ENCODE data around the gene OLFML2B.
A peak's percentile ranks its signal among the peaks of the same experiment; 100 is the strongest.

OLFML2B gene

GRCh38 chr1:161973924-161974845, 49.5 kb downstream of the OLFML2B start:
- peak; percentile 73 for DNase-seq

GRCh38 chr1:161972828-161973227, 50.8 kb downstream of the OLFML2B start:
- no peak for DNase-seq

DNA sequence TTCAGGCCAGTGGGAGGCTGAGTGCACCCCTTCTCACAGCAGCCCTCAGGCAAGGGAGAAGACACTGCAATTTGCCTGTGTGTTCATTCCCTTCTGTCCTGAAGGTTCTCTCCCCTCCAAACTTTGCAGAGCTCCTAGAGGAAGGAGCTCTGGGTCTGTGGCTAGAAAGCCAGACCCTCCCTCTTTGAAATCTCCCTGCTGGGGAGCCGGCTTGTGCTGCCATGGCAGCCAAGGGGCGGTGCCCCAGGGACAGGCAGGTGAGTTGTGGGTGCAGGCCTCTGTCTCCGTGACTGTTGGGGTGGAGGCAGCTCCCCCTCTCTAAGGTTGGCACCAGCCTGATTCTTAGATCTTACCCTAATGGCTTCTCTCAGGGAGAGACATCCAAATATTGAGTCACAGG, 53.0 kb downstream of the OLFML2B start:
- DNase-seq = no peak

- DNase-seq = peak; percentile 28
Measured at GRCh38 chr1:161970036-161970435, 53.6 kb downstream of the OLFML2B start.

- no peak for DNase-seq
Measured at GRCh38 chr1:161966067-161966466, 57.6 kb downstream of the OLFML2B start.

DNA sequence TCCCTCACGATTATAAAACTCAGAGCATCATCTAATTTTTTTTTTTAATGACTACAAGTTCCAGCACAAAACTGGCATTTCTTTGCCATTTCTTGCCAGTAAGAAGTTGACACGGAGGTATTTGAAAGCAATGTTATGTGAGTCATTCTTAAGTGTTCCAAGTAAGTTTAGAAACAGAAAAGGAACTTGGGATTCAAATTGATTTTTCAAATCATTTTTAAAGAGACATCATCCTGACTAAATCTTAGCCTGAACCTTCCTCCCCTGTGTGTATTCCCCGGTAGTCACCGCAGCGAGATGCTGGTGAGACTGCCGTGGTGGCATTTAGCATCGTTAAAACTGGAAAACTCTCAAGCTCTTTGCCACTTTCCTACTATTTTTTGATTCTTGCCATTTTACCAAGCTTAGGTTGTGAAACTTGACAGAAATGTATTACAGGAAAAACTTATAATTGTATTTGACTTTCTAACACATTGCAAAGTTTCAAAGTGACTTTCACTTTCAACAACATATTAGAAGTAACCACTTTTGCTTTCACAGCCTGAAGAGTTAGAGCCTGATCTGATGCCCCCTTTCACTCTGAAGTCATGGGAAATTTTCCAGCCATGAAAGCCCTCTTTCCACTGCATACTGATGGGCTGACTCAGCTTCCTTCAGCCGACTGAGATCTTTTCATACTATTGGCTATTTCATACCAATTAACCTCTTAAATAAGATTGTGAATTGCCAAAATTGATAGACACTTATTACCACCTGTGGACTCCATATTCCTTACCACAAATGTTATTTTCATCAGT, 61.4 kb downstream of the OLFML2B start:
- no peak for DNase-seq

- DNase-seq = no peak
Measured at GRCh38 chr1:161958425-161958824, 65.2 kb downstream of the OLFML2B start.

DNA sequence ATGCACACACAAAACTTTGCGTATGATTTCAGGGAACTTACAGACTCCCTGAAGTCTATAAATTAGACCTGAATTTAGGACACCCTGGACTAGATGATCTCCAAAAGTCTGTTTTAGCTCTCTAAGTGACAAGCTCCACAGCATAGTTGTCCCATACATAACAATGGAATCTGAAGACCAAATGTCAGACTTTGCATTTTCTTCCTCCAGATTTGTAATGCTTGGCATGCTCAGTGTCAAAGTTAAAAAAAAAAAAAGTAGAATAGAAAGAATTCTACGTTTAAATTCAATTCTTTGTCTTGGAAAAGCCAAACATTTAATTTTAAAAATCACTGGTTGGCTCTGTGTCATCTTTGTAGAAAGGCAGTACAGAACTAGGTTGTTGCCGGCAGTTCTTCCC, 66.7 kb downstream of the OLFML2B start:
- no peak for DNase-seq

DNA sequence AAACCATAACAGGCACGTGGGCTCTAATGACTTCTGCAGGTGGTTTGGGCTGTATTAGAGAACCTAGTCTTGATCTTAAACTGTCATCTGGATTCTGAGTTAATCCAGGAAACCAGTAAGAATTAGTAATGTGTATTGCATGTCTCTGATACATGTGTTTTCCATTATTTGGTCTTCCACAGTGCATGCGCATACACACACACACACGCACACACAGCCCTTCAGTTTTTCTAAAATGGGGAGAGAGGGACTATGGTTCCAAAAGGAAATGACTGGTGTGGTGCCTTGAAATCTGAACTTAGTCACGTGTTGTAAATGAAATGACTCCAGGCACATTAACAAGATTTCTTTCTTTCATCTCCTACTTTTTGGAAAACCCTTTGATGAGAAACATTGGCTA, 67.6 kb downstream of the OLFML2B start:
- DNase-seq = peak; percentile 75

GRCh38 chr1:161955606-161956005, 68.1 kb downstream of the OLFML2B start:
- no peak for DNase-seq

DNA sequence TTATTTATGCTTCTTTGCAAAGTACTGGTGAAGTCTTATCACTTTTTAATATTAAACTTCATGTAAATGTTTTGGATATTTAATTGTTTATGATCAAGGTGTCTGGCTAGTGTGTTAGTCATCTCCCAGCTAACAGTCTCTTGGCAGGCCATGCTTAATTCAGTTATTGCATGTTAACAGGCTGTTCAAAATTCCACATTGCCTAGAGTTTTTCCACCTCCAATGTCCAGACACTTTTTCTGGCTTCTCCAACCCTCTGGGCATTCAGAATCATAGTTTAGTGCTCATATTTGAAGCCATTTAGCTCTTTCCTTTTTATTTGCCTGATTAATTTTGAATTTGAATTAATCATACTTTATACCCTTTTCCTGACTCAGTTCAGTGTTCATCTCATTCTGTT, 69.2 kb downstream of the OLFML2B start:
- DNase-seq = no peak

DNA sequence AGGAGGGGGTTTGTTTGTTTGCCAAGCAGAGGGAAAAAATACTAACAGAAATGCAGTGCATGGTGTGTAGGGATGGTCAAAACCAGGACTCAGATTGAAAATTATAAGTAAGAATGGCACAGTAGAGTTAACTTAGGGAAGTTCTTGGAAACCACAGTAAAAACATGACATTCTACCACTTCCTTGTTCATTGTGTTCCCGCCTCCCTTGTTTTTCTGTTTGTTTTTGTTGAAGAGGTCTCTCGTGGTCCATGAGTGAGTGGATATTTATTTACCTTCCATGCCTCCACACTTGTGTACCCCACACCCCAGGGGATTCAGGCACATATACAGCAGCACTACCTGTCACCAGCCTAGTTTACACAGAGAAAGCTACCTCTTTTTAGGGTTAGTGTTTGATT, 69.6 kb downstream of the OLFML2B start:
- DNase-seq = no peak

GRCh38 chr1:161953256-161953920, 70.3 kb downstream of the OLFML2B start:
- no peak for DNase-seq

DNA sequence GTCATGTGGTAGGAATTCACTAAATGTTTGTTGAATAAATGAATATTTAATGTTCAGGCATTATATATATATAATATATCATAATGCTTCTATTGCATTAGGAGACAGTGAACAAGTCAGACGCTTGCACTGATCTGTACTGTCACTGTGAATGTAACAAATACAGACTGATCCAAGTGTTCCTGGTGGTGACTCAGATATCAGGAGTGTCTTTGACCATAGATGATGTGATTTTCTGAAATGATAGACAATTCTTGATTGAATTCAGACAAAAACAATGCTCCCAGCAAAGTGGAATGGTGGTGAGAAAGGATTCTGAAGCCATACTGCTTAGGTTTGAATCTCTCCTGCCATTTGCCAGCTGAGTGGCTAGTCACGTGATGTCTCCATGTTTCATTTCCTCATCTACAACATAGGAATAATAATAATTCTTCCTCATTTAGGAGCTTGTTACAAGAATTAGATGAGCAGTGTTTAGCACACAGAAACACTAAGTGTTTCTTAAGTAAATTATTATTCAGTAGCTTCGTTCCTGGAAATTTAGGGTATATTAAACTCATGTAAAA, 71.0 kb downstream of the OLFML2B start:
- no peak for DNase-seq

- DNase-seq = no peak
Measured at GRCh38 chr1:161951646-161952045, 72.0 kb downstream of the OLFML2B start.

- no peak for DNase-seq
Measured at GRCh38 chr1:161950377-161950776, 73.3 kb downstream of the OLFML2B start.

DNA sequence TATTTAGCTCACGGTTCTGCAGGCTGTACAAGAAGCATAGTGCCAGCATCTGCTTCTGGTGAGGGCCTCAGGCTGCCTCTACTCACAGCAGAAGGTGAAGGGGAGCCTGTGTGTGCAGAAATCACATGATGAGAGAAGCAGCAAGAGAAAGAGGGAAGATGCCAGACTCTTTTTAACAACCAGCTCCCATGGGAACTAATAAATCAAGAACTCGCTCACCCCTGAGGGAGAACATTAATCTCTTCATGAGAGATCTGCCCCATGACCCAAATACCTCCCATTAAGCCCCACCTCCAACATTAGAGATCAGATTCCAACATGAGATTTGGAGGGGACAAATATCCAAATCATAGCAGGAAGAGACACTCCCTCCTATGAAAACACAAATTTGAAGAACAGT, 74.1 kb downstream of the OLFML2B start:
- no peak for DNase-seq

- no peak for DNase-seq
Measured at GRCh38 chr1:161948435-161948834, 75.2 kb downstream of the OLFML2B start.

DNA sequence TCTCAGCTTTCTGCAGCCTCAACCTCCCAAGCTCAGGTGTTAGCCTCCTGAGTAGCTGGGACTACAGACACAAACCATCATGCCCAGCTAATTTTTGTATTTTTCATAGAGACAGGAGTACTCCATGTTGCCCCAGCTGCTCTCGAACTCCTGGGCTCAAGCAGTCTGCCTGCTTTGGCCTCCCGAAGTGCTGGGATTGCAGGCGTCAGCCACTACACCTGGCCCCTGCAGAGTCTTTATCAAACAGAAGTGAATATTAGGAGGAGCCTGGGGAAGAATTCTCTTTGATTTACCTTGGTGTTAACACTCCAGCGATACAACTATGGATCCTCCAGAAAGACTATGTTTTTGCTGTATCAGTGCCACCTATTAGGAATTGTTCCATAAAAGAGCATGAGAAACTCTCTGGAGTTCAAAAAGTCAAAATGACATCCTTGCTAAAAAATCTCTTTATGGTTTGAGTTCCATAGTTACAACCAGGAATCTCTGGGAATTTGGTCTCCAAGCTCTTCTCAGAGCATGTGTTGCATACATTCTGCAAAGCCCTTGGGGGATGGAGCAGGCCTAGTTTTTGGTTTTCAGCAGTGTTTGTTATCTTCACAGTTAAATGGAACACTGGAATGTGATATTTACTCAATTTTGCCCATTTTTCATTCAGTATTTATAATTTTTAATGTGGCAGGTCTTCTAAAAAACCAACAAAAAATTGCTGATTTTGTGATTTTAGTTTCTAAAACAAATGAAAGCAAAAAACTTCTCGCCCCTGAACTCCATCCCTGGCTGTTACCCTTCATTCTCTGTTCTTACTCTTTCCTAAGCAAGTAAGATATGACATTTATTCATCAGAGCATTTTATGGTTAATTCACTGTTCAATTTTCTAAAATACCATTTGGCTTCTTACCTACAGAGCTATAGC, 77.3 kb downstream of the OLFML2B start:
- DNase-seq = no peak

DNA sequence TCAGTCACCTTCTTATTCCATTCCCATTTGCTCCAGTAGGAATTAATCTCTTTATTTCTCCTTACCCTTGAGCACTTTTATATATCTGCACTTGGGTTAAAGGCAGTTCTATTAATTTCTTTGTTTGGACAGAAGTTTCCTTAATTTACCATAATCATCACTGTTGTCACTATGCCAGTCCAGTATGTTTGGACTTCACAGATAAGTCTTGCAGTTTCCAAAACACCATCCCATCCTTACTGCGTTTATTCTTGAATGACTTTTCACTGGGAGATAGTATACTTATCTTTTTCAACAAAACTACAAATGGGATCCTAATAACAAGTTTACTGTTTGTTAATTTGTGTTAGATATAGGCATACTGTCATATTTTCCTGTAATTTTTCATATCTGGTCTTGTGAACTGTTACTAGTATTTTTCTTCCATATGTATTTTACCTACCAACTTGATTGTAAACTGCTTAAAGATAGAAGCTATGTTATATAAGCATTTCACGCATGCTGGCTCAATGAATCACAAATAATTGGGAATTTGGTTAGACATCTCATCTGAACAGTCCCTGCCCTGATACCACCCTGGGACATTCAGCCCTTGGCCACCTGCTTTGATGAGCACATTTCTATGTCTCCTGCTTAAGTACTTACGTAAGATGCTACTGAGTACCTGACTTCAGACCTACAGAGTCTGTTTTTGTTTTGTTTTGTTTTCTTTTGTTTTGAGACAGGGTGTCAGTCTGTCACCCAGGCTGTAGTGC, 78.2 kb downstream of the OLFML2B start:
- no peak for DNase-seq

DNA sequence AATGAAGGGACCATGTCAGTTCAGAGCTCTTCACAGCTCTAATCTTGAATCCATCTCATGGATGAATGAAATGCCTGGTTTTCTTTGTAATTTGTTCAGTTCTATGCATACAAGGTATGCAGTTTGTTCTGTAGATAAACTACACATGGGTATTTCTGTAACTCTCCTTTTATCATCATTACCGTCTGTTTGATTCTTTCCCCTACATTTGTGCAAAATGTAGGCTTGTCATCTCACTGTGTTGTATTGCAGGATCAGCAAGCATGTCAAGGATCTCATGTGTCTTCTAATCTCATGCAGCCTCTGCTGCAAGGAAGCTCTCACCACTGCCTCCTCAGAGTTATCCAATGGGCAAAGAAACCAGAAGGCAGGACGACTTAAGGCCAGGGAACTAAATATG, 79.3 kb downstream of the OLFML2B start:
- no peak for DNase-seq
